ENCODE data around the gene HNRNPH2.

HNRNPH2 gene

DNA sequence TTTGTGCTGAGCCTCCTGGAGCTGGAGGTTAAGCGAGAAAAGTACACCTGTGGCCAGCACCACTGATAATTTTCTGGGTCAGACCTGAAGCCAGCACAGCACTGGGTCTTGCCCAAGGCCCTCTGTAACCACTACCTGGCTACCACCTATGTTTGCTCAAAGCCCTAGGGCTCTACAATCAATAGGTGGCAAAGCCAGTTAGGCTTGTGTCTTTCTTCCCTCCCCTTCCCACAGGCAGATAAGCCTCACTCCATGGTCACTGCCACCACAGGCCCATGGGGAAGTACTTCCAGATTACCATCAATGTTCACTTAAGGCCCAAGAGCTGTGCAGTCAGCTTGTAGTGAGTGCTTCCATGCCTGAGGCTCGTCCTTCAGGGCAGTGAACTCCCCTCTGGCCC, 42.1 kb downstream of the HNRNPH2 start:
- TF ChIP-seq, protein P1, sequence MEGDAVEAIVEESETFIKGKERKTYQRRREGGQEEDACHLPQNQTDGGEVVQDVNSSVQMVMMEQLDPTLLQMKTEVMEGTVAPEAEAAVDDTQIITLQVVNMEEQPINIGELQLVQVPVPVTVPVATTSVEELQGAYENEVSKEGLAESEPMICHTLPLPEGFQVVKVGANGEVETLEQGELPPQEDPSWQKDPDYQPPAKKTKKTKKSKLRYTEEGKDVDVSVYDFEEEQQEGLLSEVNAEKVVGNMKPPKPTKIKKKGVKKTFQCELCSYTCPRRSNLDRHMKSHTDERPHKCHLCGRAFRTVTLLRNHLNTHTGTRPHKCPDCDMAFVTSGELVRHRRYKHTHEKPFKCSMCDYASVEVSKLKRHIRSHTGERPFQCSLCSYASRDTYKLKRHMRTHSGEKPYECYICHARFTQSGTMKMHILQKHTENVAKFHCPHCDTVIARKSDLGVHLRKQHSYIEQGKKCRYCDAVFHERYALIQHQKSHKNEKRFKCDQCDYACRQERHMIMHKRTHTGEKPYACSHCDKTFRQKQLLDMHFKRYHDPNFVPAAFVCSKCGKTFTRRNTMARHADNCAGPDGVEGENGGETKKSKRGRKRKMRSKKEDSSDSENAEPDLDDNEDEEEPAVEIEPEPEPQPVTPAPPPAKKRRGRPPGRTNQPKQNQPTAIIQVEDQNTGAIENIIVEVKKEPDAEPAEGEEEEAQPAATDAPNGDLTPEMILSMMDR (IDR thresholded peaks at IDR 0.05; ENCODE audit: borderline replicate concordance, insufficient read depth, low read depth, low read length): no peak
- H3K4me3 ChIP-seq (ENCODE audit: low read depth, low read length): no peak overlapping the region

- TF ChIP-seq, protein P1 (IDR thresholded peaks at IDR 0.05; ENCODE audit: borderline replicate concordance, insufficient read depth, low read depth, low read length): no peak
- no peak overlapping the region for H3K4me3 ChIP-seq (ENCODE audit: low read depth, low read length)
These were observed 42.9 kb downstream of the HNRNPH2 start for GRCh38 chrX:101450961-101451360.

DNA sequence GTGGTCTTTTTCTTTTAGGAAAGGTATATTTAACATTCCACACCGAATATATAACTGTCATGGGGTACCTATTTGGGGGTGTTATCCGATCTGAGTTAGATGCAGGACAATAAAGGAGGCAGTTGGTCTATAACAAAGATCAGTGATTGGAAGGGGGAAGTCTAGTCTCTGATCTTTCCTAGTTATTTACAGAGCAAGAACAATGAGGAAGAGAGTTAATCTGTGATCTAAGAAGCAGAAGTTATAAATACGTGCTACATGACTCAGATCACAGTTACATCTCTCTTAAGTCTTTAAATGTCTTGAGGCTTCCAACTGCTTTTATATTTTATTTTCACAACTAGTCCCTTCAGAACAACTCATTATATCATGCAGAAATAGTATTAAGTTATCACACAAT, 44.0 kb downstream of the HNRNPH2 start:
- TF ChIP-seq, protein P1 (IDR thresholded peaks at IDR 0.05; ENCODE audit: borderline replicate concordance, insufficient read depth, low read depth, low read length): no peak
- H3K4me3 ChIP-seq (ENCODE audit: low read depth, low read length): no peak overlapping the region

DNA sequence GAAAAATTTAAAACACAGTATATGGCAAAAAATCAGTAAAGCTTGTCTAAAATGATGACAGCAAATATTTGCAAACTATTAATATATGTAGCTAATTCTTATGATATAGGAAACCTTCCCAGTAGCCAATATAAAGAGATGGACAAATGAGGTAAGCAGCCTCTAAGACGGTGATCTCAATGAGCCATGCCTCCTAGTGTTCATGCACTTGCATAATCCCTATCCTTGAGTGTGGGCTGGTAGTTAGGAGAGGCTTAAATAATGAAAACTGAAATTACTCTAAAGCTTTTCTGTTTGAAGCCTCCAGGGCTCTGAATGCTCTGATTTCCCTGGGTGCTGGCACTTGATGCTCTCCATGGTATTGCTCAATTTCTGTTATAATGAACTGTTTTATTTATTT, 52.6 kb downstream of the HNRNPH2 start:
- H3K4me3 ChIP-seq (ENCODE audit: low read depth, low read length): no peak overlapping the region
- TF ChIP-seq, protein P1 (IDR thresholded peaks at IDR 0.05; ENCODE audit: borderline replicate concordance, insufficient read depth, low read depth, low read length): no peak

DNA sequence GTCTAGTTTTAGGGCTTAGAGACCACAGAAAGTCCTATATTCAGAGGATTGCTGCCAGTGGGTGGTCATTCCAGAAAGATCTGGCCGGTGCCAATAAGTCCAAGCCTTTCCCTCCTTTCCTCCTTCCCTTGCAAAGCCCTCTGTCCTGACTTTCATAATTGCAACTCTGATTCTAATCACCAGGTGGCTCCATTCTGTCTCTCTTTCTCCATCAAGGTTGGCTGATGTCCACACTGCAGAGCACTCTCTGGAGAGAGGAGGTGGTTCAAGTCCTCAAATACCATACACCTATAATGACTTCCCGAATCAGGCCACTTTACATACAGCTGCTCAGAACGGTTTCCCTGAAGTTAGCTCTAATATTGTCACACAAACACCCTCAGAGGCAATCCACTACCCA, 54.9 kb downstream of the HNRNPH2 start:
- TF ChIP-seq, protein P1 (IDR thresholded peaks at IDR 0.05; ENCODE audit: borderline replicate concordance, insufficient read depth, low read depth, low read length): peak; percentile 22; the same call in 1 of the 2 replicates
- no peak overlapping the region for H3K4me3 ChIP-seq (ENCODE audit: low read depth, low read length)

Measured in GM12875 (cell line).